GM03348 (cell line): ENCODE measurements around the gene CCSER1.
"Not testable (repeated sequence)": the region's sequence is repeated elsewhere in the genome, so short reads cannot be mapped to it uniquely, and the experiment has no call there.

ENCODE experiments used
- DNase-seq: peaks from one replicate; pipeline ENCODE4 v3.0.0; 2012; ENCODE audit warnings: low spot score

The CCSER1 gene

DNA sequence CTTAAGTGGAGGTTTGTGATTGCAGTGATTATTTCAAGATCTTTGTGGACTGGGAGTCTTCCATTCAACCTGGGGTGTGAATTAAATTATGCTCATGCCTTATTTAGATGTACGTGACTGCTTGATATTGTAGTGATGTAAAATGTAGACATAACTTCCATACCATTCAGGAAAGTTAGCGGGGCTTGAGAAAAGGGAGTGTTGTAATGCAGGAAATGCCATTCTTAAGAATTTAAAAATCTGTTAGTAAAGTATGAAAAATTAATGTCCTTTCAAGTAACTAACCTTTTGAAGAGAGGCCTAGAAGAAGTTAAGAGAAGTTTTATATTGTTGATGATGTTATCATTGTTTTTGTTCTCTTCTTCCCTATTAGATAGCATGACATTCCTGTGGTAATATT lies 318.2 kb downstream of the CCSER1 start:
- DNase-seq: no peak

- DNase-seq: no peak
These were observed 322.4 kb downstream of the CCSER1 start for GRCh38 chr4:90449626-90450025.

DNA sequence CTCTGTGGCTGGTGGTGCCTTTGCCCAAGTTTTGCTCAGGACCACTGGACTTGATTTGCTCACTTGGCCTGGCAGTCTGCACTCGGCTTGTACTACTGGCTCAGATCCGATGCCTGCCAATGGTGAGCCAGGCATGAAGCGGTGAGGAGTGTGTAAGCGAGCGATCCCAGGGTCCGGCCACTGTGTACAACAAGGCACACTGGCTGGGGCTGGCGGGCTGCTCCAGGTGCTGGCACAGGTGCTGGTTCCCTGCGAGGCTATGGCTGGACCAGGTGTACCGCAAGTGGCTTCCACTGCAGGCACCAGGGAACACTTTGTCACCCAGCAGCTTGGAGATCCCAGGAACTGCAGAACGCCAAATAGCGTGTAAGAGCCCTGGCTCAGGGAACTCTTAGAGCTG lies 329.7 kb downstream of the CCSER1 start:
- no peak for DNase-seq

GRCh38 chr4:90457817-90458216 lies 330.6 kb downstream of the CCSER1 start:
- DNase-seq: no peak

GRCh38 chr4:90458576-90458975 lies 331.4 kb downstream of the CCSER1 start:
- no peak for DNase-seq

DNA sequence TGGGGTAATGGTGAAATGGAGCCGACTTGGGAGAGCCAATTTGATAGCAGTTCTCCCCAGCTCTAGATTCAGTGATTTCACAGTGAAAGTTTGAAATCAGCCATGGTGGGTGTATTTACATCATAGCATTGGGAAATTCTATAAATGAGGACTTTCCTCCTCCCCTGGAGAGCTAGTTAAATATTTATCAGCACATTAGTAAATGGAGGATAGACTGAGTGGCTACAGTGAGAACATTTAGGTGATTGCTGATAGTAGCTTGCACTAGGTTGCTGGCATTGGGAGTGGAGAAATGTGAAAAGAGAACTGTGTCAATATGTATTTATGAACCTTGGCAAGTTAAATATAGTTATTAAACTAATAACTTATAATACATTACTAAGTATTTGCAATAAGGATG lies 347.3 kb downstream of the CCSER1 start:
- no peak for DNase-seq

DNA sequence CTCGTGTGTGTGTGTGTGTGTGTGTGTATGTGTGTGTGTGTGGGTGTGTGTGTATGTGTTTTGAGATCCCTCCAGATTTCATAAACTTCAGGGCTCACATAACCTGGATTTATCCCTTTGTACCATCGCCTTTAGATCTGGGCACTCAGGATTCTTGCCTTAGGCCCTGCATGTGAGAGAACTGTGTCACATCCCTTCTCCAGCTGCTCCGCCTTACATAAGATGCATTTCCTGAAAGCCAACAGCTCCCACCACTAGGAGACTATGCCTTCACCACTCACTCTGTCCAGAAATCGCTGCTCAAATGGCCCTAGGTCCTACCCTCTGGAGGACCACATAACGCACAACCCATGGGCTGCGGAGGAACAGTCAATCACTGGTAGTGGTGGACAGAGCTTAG lies 348.8 kb downstream of the CCSER1 start:
- no peak for DNase-seq

GRCh38 chr4:90476586-90476985 lies 349.4 kb downstream of the CCSER1 start:
- no peak for DNase-seq

- not testable (repeated sequence) for DNase-seq
These were observed 357.7 kb downstream of the CCSER1 start for GRCh38 chr4:90484894-90485293.

GRCh38 chr4:90486346-90486745 lies 359.2 kb downstream of the CCSER1 start:
- DNase-seq: no peak

- DNase-seq: no peak
These were observed 368.0 kb downstream of the CCSER1 start for GRCh38 chr4:90495211-90495610.

GRCh38 chr4:90495936-90496335 lies 368.7 kb downstream of the CCSER1 start:
- no peak for DNase-seq

GRCh38 chr4:90498175-90498574 lies 371.0 kb downstream of the CCSER1 start:
- no peak for DNase-seq

DNA sequence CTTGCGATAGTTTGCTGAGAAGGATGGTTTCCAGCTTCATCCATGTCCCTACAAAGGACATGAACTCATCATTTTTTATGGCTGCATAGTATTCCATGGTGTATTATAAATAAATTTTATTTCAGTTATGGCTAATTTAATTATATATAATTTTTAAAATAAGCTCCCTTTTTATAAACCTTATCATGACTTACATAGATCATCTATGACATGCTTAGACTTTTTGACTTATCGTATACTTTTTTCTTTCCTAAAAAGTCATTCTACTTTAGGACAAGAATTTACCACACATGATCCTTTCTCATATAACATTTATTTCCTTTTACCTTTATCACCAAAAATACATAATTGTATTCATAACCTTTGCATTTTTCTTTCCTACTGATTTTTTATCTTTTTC lies 376.5 kb downstream of the CCSER1 start:
- no peak for DNase-seq

DNA sequence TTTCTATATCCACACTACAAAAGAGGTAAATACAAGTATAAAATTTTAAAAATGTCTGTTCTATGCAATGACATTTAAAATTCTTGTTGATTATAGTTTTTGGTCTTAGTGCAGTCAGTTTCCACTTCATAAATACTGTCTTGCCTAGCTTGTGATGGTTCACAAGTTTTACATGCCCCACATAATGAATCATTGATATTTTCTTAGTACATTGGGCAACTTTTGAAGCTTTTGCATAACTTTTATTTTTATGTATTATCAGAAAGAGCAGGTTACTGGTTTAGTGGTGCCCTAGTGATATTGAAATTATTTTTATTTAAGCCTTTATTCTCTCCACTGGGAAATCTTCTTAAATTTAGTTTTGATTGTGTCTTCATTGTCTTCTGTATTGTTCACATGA lies 388.0 kb downstream of the CCSER1 start:
- DNase-seq: no peak

GRCh38 chr4:90528551-90528950 lies 401.4 kb downstream of the CCSER1 start:
- DNase-seq: no peak

- no peak for DNase-seq
These were observed 409.2 kb downstream of the CCSER1 start for GRCh38 chr4:90536408-90536807.

DNA sequence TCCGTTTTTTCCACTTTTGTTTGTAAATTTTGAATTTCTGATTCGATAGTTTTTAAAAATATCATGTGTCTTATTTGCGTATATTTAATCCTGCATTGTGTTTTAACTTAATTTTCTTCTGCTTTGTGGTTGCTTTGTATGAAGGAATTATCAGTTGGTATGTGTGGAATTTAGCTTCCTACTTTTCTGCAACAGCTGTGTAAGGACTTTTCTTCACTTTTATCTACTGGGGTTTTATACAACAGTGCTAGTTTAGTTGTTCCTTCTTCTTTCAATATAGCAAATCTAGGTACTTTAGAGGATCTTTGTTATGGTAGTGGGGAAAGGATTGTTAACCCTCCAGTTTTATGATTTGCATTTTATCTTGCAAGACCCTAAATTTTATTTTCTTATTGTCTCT lies 410.3 kb downstream of the CCSER1 start:
- no peak for DNase-seq

DNA sequence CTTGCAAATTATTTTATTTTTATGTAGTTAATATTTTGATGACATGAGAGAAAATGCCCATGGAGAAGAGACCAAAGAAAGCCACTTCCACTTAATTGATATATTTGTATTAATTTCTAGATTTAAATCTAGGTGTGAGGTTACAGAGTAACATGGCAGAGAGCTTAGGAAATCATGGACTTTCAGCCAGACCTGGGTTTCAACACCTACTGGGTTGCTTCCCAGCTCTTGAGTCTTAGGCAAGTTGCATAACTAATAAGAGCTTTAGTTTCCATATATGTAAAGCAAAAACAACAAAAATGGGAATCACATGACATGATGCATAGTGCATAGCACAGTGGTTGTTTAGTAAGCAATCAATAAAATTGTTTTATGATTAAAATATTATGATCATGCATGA lies 413.3 kb downstream of the CCSER1 start:
- DNase-seq: no peak

DNA sequence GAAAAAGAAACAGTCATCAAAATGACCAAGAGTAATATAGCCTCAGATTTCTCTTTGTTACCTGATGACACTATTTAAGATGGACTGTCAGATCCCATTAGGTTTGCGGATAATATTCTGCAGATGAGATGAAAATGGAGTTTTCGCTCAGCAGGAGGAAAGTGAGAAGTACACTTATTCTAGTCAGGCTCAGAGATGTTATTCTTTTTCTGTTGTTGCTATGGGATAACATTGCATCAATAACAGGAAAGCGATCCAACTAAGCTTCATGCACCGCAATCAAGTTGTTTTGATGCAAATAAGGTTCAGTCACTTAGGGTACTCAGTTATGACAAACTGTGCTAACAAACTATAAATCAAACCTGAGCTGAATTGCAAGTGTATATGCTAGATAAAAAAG lies 415.0 kb downstream of the CCSER1 start:
- no peak for DNase-seq

- no peak for DNase-seq
These were observed 416.4 kb downstream of the CCSER1 start for GRCh38 chr4:90543419-90544170.

DNA sequence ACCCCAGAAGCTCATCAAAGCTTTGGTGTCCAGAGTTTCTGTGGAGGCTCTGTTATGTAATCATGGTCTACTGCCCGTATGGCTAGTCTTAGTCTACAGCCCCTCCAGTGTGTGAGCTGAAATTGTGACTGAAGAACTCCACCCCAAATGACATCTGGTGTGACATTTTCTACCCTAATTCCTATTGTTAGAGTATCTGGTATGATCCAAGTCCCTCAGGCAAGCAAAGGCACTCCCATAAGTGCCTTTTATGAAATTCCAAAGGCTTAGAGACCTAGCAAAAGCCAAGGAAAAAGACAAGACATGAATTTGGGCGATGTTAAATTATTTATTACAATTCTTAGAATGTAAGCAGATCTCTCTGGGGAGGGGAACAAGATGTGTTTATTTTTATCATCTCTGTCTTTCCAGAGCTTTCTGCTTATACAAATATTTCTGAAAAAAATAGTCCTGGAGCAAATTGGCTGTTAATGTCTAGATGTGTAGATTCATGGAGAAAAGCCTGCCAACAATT lies 417.4 kb downstream of the CCSER1 start:
- DNase-seq: no peak

GRCh38 chr4:90545380-90545779 lies 418.2 kb downstream of the CCSER1 start:
- DNase-seq: no peak

DNA sequence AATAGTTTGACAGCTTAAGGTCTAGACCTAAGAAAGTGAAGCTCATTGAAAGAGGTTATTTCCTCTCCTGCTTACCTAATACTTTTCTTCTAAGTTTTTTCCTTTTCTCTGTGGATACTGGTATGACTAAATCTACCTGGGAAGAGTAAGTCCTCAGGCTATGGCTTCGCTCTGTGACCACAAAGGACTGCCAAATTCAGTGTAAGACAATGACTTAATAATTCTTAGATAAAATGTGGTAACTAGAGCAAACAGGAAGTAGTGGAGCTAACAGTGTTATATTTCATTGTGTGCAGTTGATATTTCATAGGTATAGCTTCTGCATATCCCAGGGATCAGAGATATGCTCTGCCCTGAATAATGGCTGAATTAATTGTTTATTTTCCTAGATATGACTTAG lies 418.9 kb downstream of the CCSER1 start:
- no peak for DNase-seq
